ENCODE data around the gene MYOM3. TPM values are rescaled to one million over a fixed set of nuclear protein-coding genes. Genes with fewer than 3 reads are reported as not detected.

MYOM3 gene
- total RNA-seq, 3 donors from 2014 or later (not counting 1 experiment from before 2014, with no cell fraction given) = 0.08 TPM; not detected in 2

DNA sequence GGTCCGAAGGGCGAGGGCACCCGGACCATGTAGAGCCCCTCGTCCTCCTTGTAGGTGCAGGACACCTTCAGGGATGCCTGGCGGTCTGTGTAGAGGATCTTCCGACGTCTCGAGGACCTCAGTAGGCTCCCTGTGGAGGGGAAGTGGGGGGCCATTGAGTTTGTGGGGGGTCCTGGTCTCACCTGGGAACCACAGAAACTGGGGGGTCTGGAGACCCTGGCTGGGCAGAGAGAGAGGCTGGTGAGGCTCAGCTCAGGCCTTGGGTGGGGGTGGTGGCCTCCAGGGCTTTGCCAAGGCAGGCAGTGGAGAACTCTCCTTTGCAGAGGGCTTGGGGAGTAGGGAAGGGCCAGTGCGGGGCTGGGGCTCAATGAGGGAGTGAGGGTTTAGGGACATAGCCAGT, 19.0 kb downstream of the MYOM3 start:
- Mint-ChIP-seq H3K36me3 (no peaks in the 10 kb centered on the region), H3K27me3 (ENCODE audit: low read depth in 2 of 2) (peaks cover 6 to 7% of the 10 kb centered on the region in 2 donors), H3K4me1 (peaks cover 0 to 4% of the 10 kb centered on the region in 2 donors), H3K27ac (no peak overlapping the region), H3K4me3 (no peak overlapping the region), H3K9me3 (no peaks in the 10 kb centered on the region)
- DNase-seq (no peak), ATAC-seq (no peak)
- Histone ChIP-seq H3K27me3 (ENCODE audit: control insufficient read depth, insufficient read depth, low read length) (no peaks in the 10 kb centered on the region), H3K27ac (ENCODE audit: low read length) (no peak overlapping the region), H3K9me3 (ENCODE audit: control insufficient read depth, insufficient read depth, low read length) (no peaks in the 10 kb centered on the region), H3K4me3 (ENCODE audit: low read length) (no peak overlapping the region), H3K4me1 (ENCODE audit: control insufficient read depth, insufficient read depth, low read length) (no peaks in the 10 kb centered on the region), H3K36me3 (ENCODE audit: control insufficient read depth, insufficient read depth, low read length) (no peaks in the 10 kb centered on the region)
- TF ChIP-seq, protein P1, sequence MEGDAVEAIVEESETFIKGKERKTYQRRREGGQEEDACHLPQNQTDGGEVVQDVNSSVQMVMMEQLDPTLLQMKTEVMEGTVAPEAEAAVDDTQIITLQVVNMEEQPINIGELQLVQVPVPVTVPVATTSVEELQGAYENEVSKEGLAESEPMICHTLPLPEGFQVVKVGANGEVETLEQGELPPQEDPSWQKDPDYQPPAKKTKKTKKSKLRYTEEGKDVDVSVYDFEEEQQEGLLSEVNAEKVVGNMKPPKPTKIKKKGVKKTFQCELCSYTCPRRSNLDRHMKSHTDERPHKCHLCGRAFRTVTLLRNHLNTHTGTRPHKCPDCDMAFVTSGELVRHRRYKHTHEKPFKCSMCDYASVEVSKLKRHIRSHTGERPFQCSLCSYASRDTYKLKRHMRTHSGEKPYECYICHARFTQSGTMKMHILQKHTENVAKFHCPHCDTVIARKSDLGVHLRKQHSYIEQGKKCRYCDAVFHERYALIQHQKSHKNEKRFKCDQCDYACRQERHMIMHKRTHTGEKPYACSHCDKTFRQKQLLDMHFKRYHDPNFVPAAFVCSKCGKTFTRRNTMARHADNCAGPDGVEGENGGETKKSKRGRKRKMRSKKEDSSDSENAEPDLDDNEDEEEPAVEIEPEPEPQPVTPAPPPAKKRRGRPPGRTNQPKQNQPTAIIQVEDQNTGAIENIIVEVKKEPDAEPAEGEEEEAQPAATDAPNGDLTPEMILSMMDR (IDR thresholded peaks at IDR 0.05) = no peak
- 85% methylated on average over 9 of the region's 9 CpGs for WGBS (ENCODE audit: insufficient coverage)
- intact Hi-C loops (cut with micrococcal nuclease) = no loop called here

DNA sequence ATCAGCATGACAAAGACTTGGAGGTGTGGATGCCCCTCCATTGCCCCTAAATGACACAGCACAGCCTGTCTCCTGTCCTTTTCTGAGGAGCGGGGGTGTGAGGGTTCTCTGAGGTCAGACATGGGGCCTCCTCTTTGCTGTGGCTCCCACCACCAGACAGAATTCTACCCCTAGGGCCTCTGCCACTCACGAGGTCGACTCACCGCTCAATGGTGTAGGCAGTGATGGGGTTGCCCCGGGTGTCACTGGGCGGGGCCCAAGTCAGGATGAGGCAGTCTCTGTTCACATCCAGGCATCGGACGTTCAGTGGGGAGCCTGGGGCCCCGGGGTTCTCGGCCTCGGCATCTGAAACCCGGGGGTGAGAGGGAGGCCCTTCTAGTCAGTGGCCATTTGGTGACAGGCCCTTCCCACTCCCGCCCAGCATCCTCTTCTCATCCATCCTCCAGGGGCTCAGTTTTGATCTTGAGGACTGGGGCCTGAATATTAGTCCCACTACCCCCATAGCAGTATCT, 19.9 kb downstream of the MYOM3 start:
- Mint-ChIP-seq H3K27me3 (ENCODE audit: low read depth in 2 of 2) (peaks cover 6 to 8% of the 10 kb centered on the region in 2 donors), H3K4me3 (no peak overlapping the region), H3K4me1 (peaks cover 0 to 4% of the 10 kb centered on the region in 2 donors), H3K27ac (no peak overlapping the region), H3K36me3 (no peaks in the 10 kb centered on the region), H3K9me3 (no peaks in the 10 kb centered on the region)
- H3K4me3 ChIP-seq (ENCODE audit: low read length) = no peak overlapping the region
- no peaks in the 10 kb centered on the region for H3K27me3 ChIP-seq (ENCODE audit: control insufficient read depth, insufficient read depth, low read length)
- no peak for DNase-seq
- no peaks in the 10 kb centered on the region for H3K4me1 ChIP-seq (ENCODE audit: control insufficient read depth, insufficient read depth, low read length)
- no peak overlapping the region for H3K27ac ChIP-seq (ENCODE audit: low read length)
- intact Hi-C loops (cut with micrococcal nuclease) = no loop called here
- no peaks in the 10 kb centered on the region for H3K36me3 ChIP-seq (ENCODE audit: control insufficient read depth, insufficient read depth, low read length)
- 77% methylated on average over 11 of the region's 13 CpGs for WGBS (ENCODE audit: insufficient coverage)
- TF ChIP-seq, protein P1 (IDR thresholded peaks at IDR 0.05) = no peak
- no peaks in the 10 kb centered on the region for H3K9me3 ChIP-seq (ENCODE audit: control insufficient read depth, insufficient read depth, low read length)
- no peak for ATAC-seq

DNA sequence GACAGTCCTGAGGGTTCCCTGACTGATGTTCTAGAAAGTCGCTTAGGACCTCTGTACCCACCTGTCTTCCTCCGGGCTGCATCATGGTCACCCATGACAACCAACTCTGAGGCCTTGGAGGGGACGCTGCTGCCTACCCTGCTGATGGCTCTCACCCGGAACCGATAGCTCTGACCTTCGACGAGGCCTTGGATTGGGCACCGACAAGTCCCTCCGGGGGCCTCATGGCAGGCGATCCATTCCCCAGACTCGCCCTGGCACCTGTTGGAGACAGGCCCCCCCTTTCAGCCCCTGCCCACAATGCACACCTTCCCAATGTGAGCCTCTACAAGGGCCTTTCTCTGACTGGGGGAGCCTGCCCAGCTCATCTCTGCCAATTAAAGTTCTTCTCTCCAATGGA, 21.2 kb downstream of the MYOM3 start:
- no peaks in the 10 kb centered on the region for H3K9me3 Mint-ChIP-seq
- no peak for DNase-seq
- H3K27me3 Mint-ChIP-seq (ENCODE audit: low read depth in 2 of 2) = peaks cover under 1 to 10% of the 10 kb centered on the region in 2 donors
- WGBS (ENCODE audit: insufficient coverage) = 91% methylated on average over 11 of the region's 11 CpGs
- H3K4me3 ChIP-seq (ENCODE audit: low read length) = no peak overlapping the region
- no peaks in the 10 kb centered on the region for H3K36me3 Mint-ChIP-seq
- no peaks in the 10 kb centered on the region for H3K36me3 ChIP-seq (ENCODE audit: control insufficient read depth, insufficient read depth, low read length)
- H3K27me3 ChIP-seq (ENCODE audit: control insufficient read depth, insufficient read depth, low read length) = no peaks in the 10 kb centered on the region
- no peak for ATAC-seq
- TF ChIP-seq, protein P1 (IDR thresholded peaks at IDR 0.05) = no peak
- H3K4me1 ChIP-seq (ENCODE audit: control insufficient read depth, insufficient read depth, low read length) = no peaks in the 10 kb centered on the region
- no peak overlapping the region for H3K27ac ChIP-seq (ENCODE audit: low read length)
- no peaks in the 10 kb centered on the region for H3K4me1 Mint-ChIP-seq
- no peaks in the 10 kb centered on the region for H3K9me3 ChIP-seq (ENCODE audit: control insufficient read depth, insufficient read depth, low read length)
- no peak overlapping the region for H3K27ac Mint-ChIP-seq
- intact Hi-C loops (cut with micrococcal nuclease) = no loop called here
- H3K4me3 Mint-ChIP-seq = no peak overlapping the region
